Measurements from ENCODE around the gene TCF3.

Gene TCF3

GRCh38 chr19:1619703-1620102 is 32.7 kb downstream of the TCF3 start:
- Histone ChIP-seq H4K20me1 (peaks cover 27 to 99% (median 76%) of the 10 kb centered on the region in 11 experiments; a peak in 21 of 22 replicates), H3K9me3 (replicated peaks in 1 of 11) (no peaks in the 10 kb centered on the region), H3K36me3 (peaks cover 57 to 97% (median 90%) of the 10 kb centered on the region in 11 experiments), H3K27me3 (no peaks in the 10 kb centered on the region), H3K9ac (0 out of 22 replicates have a peak overlapping the region, but pooled peaks of 3 of the 11 experiments have one; percentile 2 to 44 (median 9)), H3K4me3 (no peak overlapping the region), H3K27ac (no peak overlapping the region), H3K4me2 (peak overlapping the region in 6 of 11 experiments; percentile 17 to 78 (median 70); a peak in 7 of 22 replicates), H3K4me1 (peaks cover 29 to 99% (median 95%) of the 10 kb centered on the region in 10 experiments)
- TF ChIP-seq Cebpa-rat (IDR thresholded peaks at IDR 0.05) = no peak

GRCh38 chr19:1619094-1619439 is 33.3 kb downstream of the TCF3 start:
- no peak overlapping the region; a peak in 1 of 22 replicates for H3K27ac ChIP-seq
- peaks cover 25 to 99% (median 96%) of the 10 kb centered on the region in 10 experiments; a peak in 19 of 20 replicates for H3K4me1 ChIP-seq
- H3K4me2 ChIP-seq = peak overlapping the region in 10 of 11 experiments; percentile 2 to 55 (median 32); a peak in 12 of 22 replicates
- H3K4me3 ChIP-seq = no peak overlapping the region
- no peak for TF ChIP-seq Cebpa-rat (IDR thresholded peaks at IDR 0.05)
- no peak overlapping the region for H3K9ac ChIP-seq
- H4K20me1 ChIP-seq = peaks cover 27 to 100% (median 80%) of the 10 kb centered on the region in 11 experiments; a peak in 21 of 22 replicates
- no peaks in the 10 kb centered on the region for H3K27me3 ChIP-seq
- H3K9me3 ChIP-seq (replicated peaks in 1 of 11) = no peaks in the 10 kb centered on the region
- peaks cover 59 to 99% (median 90%) of the 10 kb centered on the region in 11 experiments for H3K36me3 ChIP-seq

DNA sequence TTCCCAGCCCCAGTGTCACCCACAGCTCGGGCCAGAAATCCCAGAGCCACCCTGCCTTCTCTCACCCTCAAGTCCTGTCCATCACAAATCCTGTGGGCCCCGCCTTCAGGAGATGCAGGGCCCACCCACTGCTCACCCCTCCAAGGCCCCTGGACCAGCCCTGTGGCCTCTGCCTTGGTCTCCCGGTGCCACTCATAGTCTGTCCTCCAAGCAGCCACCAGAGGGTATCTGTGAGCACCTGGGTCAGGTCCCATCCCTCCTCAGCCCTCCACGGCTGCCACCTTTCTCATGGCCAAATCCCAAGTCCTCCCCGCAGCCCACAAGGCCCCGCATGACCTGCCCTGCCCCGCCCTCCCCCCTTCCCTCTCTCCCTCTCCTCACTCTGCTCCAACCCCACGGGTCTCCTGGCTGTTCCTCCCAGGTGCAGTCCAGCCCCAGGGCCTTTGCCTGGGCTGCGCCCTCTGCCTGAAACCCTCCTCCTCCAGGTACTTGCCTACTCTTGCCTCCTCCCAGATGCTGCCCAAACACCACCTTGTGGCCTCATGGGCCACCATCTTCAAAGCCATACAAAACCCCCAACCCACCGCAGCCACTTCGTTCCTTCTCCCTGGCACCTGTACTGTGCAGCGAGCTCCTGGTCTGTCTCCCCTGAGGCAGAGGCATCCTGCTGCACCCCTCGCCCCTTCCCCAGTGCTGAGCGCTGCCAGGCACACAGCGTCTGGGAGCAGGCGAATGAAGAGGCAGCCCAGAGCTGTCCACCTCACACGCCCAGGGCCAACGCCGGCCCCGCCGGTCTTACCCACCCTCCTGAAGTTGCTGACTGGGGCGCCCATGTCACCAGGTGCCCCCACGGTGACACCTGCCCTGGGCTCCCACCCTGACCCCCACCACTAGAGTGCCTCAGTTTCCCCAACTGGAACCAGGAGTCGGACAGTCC is 34.0 kb downstream of the TCF3 start:
- no peak overlapping the region for H3K4me3 ChIP-seq
- H3K27ac ChIP-seq = peak overlapping the region in 1 of 11 experiments; percentile 29; a peak in 1 of 22 replicates
- H3K36me3 ChIP-seq = peaks cover 53 to 99% (median 90%) of the 10 kb centered on the region in 11 experiments
- H3K27me3 ChIP-seq = no peaks in the 10 kb centered on the region
- TF ChIP-seq Cebpa-rat (IDR thresholded peaks at IDR 0.05) = no peak
- H3K9ac ChIP-seq = peak overlapping the region in 5 of 11 experiments; percentile 16 to 50 (median 31); a peak in 2 of 22 replicates
- peaks cover 18 to 99% (median 96%) of the 10 kb centered on the region in 10 experiments; a peak in 19 of 20 replicates for H3K4me1 ChIP-seq
- peak overlapping the region; percentile 1 to 55 (median 33); a peak in 19 of 22 replicates for H3K4me2 ChIP-seq
- H3K9me3 ChIP-seq (replicated peaks in 1 of 11) = no peaks in the 10 kb centered on the region
- peaks cover 27 to 100% (median 81%) of the 10 kb centered on the region in 11 experiments; a peak in 21 of 22 replicates for H4K20me1 ChIP-seq

- TF ChIP-seq Cebpa-rat (IDR thresholded peaks at IDR 0.05) = no peak
- peaks cover 49 to 98% (median 88%) of the 10 kb centered on the region in 11 experiments for H3K36me3 ChIP-seq
- no peak overlapping the region for H3K4me3 ChIP-seq
- H3K27me3 ChIP-seq = no peaks in the 10 kb centered on the region
- peaks cover 17 to 99% (median 94%) of the 10 kb centered on the region in 10 experiments; a peak in 19 of 20 replicates for H3K4me1 ChIP-seq
- peaks cover 27 to 100% (median 86%) of the 10 kb centered on the region in 11 experiments; a peak in 21 of 22 replicates for H4K20me1 ChIP-seq
- H3K4me2 ChIP-seq = peak overlapping the region; percentile 1 to 55 (median 31); a peak in 16 of 22 replicates
- no peak overlapping the region for H3K27ac ChIP-seq
- H3K9me3 ChIP-seq (replicated peaks in 1 of 11) = no peaks in the 10 kb centered on the region
- no peak overlapping the region for H3K9ac ChIP-seq
These were observed 35.5 kb downstream of the TCF3 start for GRCh38 chr19:1616875-1617274.

GRCh38 chr19:1616396-1616795 is 36.0 kb downstream of the TCF3 start:
- H4K20me1 ChIP-seq = peaks cover 27 to 98% (median 83%) of the 10 kb centered on the region in 11 experiments; a peak in 21 of 22 replicates
- H3K4me1 ChIP-seq = peaks cover 17 to 97% (median 92%) of the 10 kb centered on the region in 10 experiments; a peak in 19 of 20 replicates
- peaks cover 49 to 95% (median 85%) of the 10 kb centered on the region in 11 experiments for H3K36me3 ChIP-seq
- no peak for TF ChIP-seq Cebpa-rat (IDR thresholded peaks at IDR 0.05)
- H3K9me3 ChIP-seq (replicated peaks in 1 of 11) = no peaks in the 10 kb centered on the region
- H3K27me3 ChIP-seq = no peaks in the 10 kb centered on the region
- H3K4me3 ChIP-seq = no peak overlapping the region
- H3K4me2 ChIP-seq = peak overlapping the region in 6 of 11 experiments; percentile 7 to 55 (median 25); a peak in 6 of 22 replicates
- H3K27ac ChIP-seq = no peak overlapping the region
- no peak overlapping the region for H3K9ac ChIP-seq

- H3K4me2 ChIP-seq = peak overlapping the region in 10 of 11 experiments; percentile 31 to 74 (median 56); a peak in 18 of 22 replicates
- H3K9ac ChIP-seq = no peak overlapping the region; a peak in 1 of 22 replicates
- H3K9me3 ChIP-seq (replicated peaks in 1 of 11) = no peaks in the 10 kb centered on the region
- no peak overlapping the region for H3K27ac ChIP-seq
- no peak overlapping the region for H3K4me3 ChIP-seq
- H3K27me3 ChIP-seq = no peaks in the 10 kb centered on the region
- peaks cover 27 to 96% (median 74%) of the 10 kb centered on the region in 11 experiments; a peak in 21 of 22 replicates for H4K20me1 ChIP-seq
- TF ChIP-seq Cebpa-rat (IDR thresholded peaks at IDR 0.05) = no peak
- H3K36me3 ChIP-seq = peaks cover 40 to 92% (median 77%) of the 10 kb centered on the region in 11 experiments
- peaks cover 21 to 96% (median 89%) of the 10 kb centered on the region in 10 experiments; a peak in 19 of 20 replicates for H3K4me1 ChIP-seq
These were observed 37.2 kb downstream of the TCF3 start for GRCh38 chr19:1615156-1615765.

DNA sequence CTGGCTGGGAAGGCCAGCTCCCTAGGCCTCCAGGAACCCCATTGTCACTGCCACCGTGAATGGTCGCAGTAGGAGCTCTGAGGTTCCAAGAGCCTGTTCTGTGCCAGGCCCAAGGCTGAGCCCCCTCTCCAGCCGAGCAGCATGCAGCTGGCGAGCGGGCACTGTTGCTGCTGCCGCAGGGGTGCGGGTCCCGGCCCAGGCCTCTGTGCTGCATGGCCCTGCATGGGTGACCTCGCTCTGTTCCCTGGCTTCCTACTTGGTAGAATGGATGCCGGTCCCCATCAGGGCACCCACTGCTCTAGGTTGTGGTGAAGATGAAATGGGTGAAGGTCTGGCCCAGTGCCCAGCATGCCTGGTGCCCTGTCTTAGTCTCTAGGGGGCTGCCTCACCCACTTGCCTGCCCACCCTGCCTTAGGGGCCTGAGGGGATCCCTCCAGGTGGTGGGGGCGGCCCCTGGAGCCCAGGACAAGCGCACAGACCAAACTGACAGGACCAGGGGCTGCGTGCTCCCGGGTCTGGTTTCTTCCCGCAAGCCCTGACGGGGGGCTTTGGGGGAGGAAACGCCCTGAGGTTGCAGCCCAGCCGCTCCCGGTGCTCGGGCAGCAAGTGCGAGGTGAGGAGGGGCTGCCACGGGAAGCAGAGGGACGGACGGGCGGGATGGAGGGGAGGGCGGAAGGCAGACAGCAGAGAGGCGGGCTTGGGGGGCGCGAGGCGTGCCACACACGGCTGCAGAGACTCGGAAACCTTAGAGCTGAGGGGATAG is 38.4 kb downstream of the TCF3 start:
- Histone ChIP-seq H3K9ac (peak overlapping the region in 2 of 11 experiments; percentile 4 to 33; a peak in 1 of 22 replicates), H3K4me1 (peaks cover 33 to 98% (median 91%) of the 10 kb centered on the region in 10 experiments), H3K27me3 (no peaks in the 10 kb centered on the region), H3K4me2 (peak overlapping the region in 9 of 11 experiments; percentile 51 to 74 (median 57); a peak in 18 of 22 replicates), H4K20me1 (peaks cover 21 to 96% (median 76%) of the 10 kb centered on the region in 11 experiments; a peak in 21 of 22 replicates), H3K9me3 (replicated peaks in 1 of 11) (no peaks in the 10 kb centered on the region), H3K4me3 (no peak overlapping the region), H3K27ac (no peak overlapping the region), H3K36me3 (peaks cover 27 to 84% (median 64%) of the 10 kb centered on the region in 11 experiments)
- no peak for TF ChIP-seq Cebpa-rat (IDR thresholded peaks at IDR 0.05)

DNA sequence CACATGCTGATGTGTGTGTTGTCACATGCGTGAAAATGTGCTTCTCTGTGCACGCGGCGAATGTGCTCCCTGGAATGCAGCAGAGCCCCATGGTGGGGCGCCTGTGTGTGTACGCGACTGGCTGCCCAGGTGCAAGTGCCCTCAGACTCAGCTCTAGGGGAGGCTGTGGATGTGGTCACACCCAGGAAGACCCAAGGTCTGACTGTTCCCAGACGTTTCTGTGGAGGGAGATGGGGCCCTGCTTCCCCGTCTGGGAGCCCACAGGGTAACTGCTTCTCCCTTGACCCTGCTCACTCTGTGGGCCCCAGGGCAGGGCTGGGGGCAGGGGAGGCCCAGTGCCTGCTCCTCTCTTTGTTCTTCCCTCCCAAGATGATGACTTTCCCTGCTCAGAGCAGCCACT is 39.3 kb downstream of the TCF3 start:
- H3K4me3 ChIP-seq = no peak overlapping the region
- peak overlapping the region in 2 of 11 experiments; percentile 7 to 40; a peak in 3 of 22 replicates for H3K27ac ChIP-seq
- H3K36me3 ChIP-seq = peaks cover 22 to 75% (median 58%) of the 10 kb centered on the region in 11 experiments
- peak overlapping the region in 9 of 11 experiments; percentile 51 to 74 (median 57); a peak in 16 of 22 replicates for H3K4me2 ChIP-seq
- H3K27me3 ChIP-seq = no peaks in the 10 kb centered on the region
- peaks cover 40 to 98% (median 92%) of the 10 kb centered on the region in 10 experiments for H3K4me1 ChIP-seq
- H3K9ac ChIP-seq = peak overlapping the region in 3 of 11 experiments; percentile 5 to 33 (median 9); a peak in 1 of 22 replicates
- peaks cover 15 to 96% (median 72%) of the 10 kb centered on the region in 11 experiments; a peak in 21 of 22 replicates for H4K20me1 ChIP-seq
- TF ChIP-seq Cebpa-rat (IDR thresholded peaks at IDR 0.05) = no peak
- no peaks in the 10 kb centered on the region for H3K9me3 ChIP-seq (replicated peaks in 1 of 11)
